ENCODE results near the gene MOB3A. TPM values are rescaled to one million over a fixed set of nuclear protein-coding genes. Genes with fewer than 3 reads are reported as not detected.

Gene MOB3A
- total and polyA plus RNA-seq, 10 of the 15 experiments (the other 5 are each of a cell fraction or from before 2014, with no cell fraction given): 7.5 to 229 (median 79.4) TPM

DNA sequence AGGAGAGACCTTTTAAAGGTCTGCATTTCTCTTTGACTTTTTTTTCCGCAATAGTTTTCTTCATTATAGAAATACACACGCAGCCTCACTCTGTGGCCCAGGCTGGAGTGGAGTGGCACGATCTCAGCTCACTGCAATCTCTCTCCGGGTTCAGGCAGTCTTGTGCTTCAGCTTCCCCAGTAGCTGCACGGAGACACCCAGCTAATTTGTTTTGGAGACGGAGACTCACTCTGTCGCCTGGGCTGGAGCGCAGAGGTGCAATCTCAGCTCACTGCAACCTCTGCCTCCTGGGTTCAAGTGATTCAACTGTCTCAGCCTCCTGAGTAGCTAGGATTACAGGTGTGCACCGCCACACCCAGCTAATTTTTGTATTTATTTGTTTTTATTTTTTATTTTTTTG is 33.4 kb downstream of the MOB3A start:
- ATAC-seq (no peak), DNase-seq (ENCODE audit: low read depth, low spot score) (no peak), FAIRE-seq (no peak)
- intact Hi-C loops (cut with micrococcal nuclease; ENCODE audit: unreplicated experiment): loop anchor here (5.0 kb wide), 1 partner anchor 45 kb away; the partner anchor contains the start of gene BTBD2
- no TSS peak for BruUV-seq (replicated peaks)
- no peak overlapping the region for H3K9ac ChIP-seq (ENCODE audit: control insufficient read depth, insufficient read depth, low read length)
- in situ Hi-C loops (cut with MboI): no loop called here
- H3K36me3 ChIP-seq (ENCODE audit: control insufficient read depth in 2 of 2, insufficient read depth in 2 of 2, low read length in 1 of 2): no peaks in the 10 kb centered on the region
- ChIA-PET SMC1A (ENCODE audit: uncharacterized antibody, unreplicated experiment) (interaction anchor here (1.2 to 3.3 kb wide), 5 partner anchors 8 to 43 kb away, joined by 3 to 12 read pairs (median 5); no protein-coding TSS in a partner anchor), RAD21 (ENCODE audit: unreplicated experiment) (interaction anchor here (0.6 to 1.5 kb wide), 2 partner anchors 11 to 20 kb away, joined by 3 to 4 read pairs; no protein-coding TSS in a partner anchor), POLR2A (interaction anchor here (0.6 to 3.1 kb wide), 6 partner anchors 10 to 130 kb away, joined by 3 to 10 read pairs (median 4); no protein-coding TSS in a partner anchor), CTCF (interaction anchor here (1.2 to 2.1 kb wide), 3 partner anchors 11 to 16 kb away, joined by 3 to 5 read pairs (median 5); no protein-coding TSS in a partner anchor)
- H3K9me3 ChIP-seq (replicated peaks; ENCODE audit: control insufficient read depth, insufficient read depth, low read length): no peaks in the 10 kb centered on the region
- H4K20me1 ChIP-seq (ENCODE audit: control insufficient read depth, insufficient read depth): no peaks in the 10 kb centered on the region
- H3K27ac ChIP-seq (ENCODE audit: control insufficient read depth, insufficient read depth): no peak overlapping the region
- H3K79me2 ChIP-seq (ENCODE audit: control insufficient read depth, insufficient read depth, low read length): peaks cover 14% of the 10 kb centered on the region
- 0 out of 2 replicates have a peak overlapping the region, but pooled peaks have one; percentile 11 for H3K4me2 ChIP-seq (ENCODE audit: control insufficient read depth, insufficient read depth)
- peaks cover 17% of the 10 kb centered on the region for H3K4me1 ChIP-seq (ENCODE audit: control insufficient read depth, insufficient read depth, low read length)
- TF ChIP-seq, protein P1, sequence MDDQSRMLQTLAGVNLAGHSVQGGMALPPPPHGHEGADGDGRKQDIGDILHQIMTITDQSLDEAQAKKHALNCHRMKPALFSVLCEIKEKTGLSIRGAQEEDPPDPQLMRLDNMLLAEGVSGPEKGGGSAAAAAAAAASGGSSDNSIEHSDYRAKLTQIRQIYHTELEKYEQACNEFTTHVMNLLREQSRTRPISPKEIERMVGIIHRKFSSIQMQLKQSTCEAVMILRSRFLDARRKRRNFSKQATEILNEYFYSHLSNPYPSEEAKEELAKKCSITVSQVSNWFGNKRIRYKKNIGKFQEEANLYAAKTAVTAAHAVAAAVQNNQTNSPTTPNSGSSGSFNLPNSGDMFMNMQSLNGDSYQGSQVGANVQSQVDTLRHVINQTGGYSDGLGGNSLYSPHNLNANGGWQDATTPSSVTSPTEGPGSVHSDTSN (IDR thresholded peaks at IDR 0.05; ENCODE audit: insufficient replicate concordance, low read depth, low read length): no peak
- TF ChIP-seq SIX5 (IDR thresholded peaks at IDR 0.05; ENCODE audit: low read depth, low read length, severe bottlenecking) (no peak), MEF2A (IDR thresholded peaks at IDR 0.05; ENCODE audit: insufficient read depth, low read depth, low read length) (no peak), JUNB (IDR thresholded peaks at IDR 0.05) (no peak), CHD4 (IDR thresholded peaks at IDR 0.05) (no peak)
- H2AFZ ChIP-seq (ENCODE audit: control insufficient read depth, low read depth, low read length): no peak overlapping the region
- H3K4me3 ChIP-seq: peak overlapping the region; percentile 94; the same call in 1 of the 2 replicates
- WGBS (ENCODE audit: insufficient coverage, insufficient replicate concordance, low lambda C conversion rate, missing lambda C conversion rate): 91% methylated on average over 9 of the region's 9 CpGs
- H3K27me3 ChIP-seq (replicated peaks in 1 of 2; ENCODE audit: control insufficient read depth in 2 of 2, insufficient read depth in 2 of 2, low read length in 1 of 2): no peaks in the 10 kb centered on the region

All from GM12878 (cell line).